Lung (tissue), 12 donors: ENCODE data around the gene ENDOV. TPM values are rescaled to one million over a fixed set of nuclear protein-coding genes. Genes with fewer than 3 reads are reported as not detected.

Source experiments
- ATAC-seq: fragments of 200-7000 bp; cut with Tn5 transposase; one replicate; pipeline ENCODE4 v1.9.1; 2020; ENCODE audit warnings: moderate number of reproducible peaks; ENCODE audit not compliant: insufficient read depth, low FRiP score
- DNase-seq, 3 donors: peaks; one replicate each; pipeline ENCODE4 v3.0.0-alpha.2; 2013 to 2017
- H3K27ac ChIP-seq, 2 donors: one replicate each; pipeline ENCODE4 v1.5.1; 2013; ENCODE audit warnings: mild to moderate bottlenecking in 2 of 2, moderate library complexity in 2 of 2, control low read depth in 1 of 2, inconsistent platforms in 1 of 2, low read depth in 1 of 2, low read length in 1 of 2
- H3K27me3 ChIP-seq, 3 donors: one replicate each; pipeline ENCODE4 v1.5.1; 2013; ENCODE audit warnings: low read length in 2 of 3; ENCODE audit not compliant: control insufficient read depth in 3 of 3, insufficient read depth in 3 of 3
- H3K36me3 ChIP-seq, 4 donors: one replicate each; pipeline ENCODE4 v1.5.1; 2013; ENCODE audit warnings: low read length in 4 of 4, mild to moderate bottlenecking in 1 of 4, moderate library complexity in 1 of 4; ENCODE audit not compliant: control insufficient read depth in 4 of 4, insufficient read depth in 4 of 4
- H3K4me1 ChIP-seq, 5 donors: one replicate each; pipeline ENCODE4 v1.5.1; 2013; ENCODE audit warnings: low read length in 5 of 5, mild to moderate bottlenecking in 2 of 5, moderate library complexity in 1 of 5; ENCODE audit not compliant: control insufficient read depth in 5 of 5, insufficient read depth in 5 of 5
- H3K4me3 ChIP-seq: one replicate; pipeline ENCODE4 v1.5.1; 2013; ENCODE audit warnings: mild to moderate bottlenecking, control low read depth, moderate library complexity
- H3K9ac ChIP-seq, 2 donors: one replicate each; pipeline ENCODE4 v1.5.1; 2013; ENCODE audit warnings: low read length in 2 of 2, control low read depth in 1 of 2; ENCODE audit not compliant: insufficient read depth in 1 of 2
- H3K9me3 ChIP-seq, 4 donors: one replicate each; pipeline ENCODE4 v1.5.1; 2013; ENCODE audit warnings: low read length in 3 of 4, mild to moderate bottlenecking in 1 of 4, moderate library complexity in 1 of 4; ENCODE audit not compliant: control insufficient read depth in 4 of 4, insufficient read depth in 3 of 4
- WGBS, 2 donors: extraction: QIAGEN DNeasy Blood & Tissue Kit; methylation state at CpG; one replicate each; pipeline ENCODE4 v1.1.7; 2013; 5-methylcytosine and 5-hydroxymethylcytosine counted together
- polyA plus RNA-seq, 2 donors: library from polyadenylated mRNA; stranded (reverse); fragments of 200-250 nt; gene quantifications; one replicate each; pipeline ENCODE4 v1.2.1, GENCODE V29; 2013
- total RNA-seq, 2 donors: library from RNA; depleted of rRNA in 1 of 2; stranded (reverse); fragments of >200 nt in 1 of 2; gene quantifications; one replicate each; pipeline ENCODE4 v1.2.1, GENCODE V29; 2014 to 2021
- TF ChIP-seq, protein P1 (sequence below): IDR thresholded peaks from 2 replicates; pipeline ENCODE4 v1.5.1; 2012; ENCODE audit warnings: mild to moderate bottlenecking; ENCODE audit errors: control extremely low read depth, extremely low read depth
- donor health status: control.
- donor health status: control.
- donor health status: Bipolar disorder and iron deficiency.
- donor health status: healthy.
- donor health status: DM: yes; HTN: yes; CAD: no.

The ENDOV gene
- total and polyA plus RNA-seq, 4 donors = 11.8 to 28.8 (median 22.4) TPM

DNA sequence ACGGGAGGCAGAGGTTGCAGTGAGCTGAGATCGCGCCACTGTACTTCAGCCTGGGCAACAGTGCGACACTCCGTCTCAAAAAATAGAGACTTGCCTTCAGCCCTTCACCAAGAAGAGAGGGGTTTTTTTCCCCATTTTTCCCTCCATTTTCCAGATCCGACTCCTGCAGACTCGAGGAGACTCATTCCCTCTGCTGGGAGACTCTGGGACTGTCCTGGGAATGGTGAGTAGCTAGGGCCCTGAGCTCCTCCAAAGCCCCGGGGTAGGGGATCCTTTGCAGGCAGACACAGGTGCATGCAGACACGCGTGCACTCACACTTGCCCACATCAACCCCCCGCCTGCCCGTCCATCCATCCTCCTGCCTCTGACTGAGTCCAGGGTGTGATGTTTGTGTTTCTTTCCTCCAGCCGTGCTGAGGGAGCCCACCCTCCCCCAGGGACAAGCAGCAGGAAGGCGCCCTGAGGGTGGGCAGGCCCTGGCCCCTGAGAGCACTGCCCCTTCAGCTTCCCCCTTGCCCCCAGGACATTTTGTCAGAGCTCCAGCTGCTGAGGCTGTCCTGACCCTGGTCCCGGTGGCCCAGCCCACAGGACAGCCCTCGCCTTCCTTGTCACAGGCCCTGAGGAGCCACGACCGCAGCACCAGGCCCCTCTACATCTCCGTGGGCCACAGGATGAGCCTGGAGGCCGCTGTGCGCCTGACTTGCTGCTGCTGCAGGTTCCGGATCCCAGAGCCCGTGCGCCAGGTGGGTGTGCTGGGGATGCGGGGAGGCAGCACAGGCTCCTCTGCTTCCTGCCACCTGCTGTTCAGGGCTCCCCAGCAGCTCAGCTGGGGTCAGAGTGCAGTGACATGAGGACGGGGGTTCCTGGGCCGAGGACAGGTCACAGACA, 10.2 kb downstream of the ENDOV start:
- no peaks in the 10 kb centered on the region for H3K27me3 ChIP-seq
- WGBS, 2 donors = 86 to 87% methylated on average over 27 of the region's 27 CpGs
- peaks cover 0 to 12% (median 4%) of the 10 kb centered on the region in 4 donors for H3K36me3 ChIP-seq
- no peak overlapping the region for H3K27ac ChIP-seq
- no peak for DNase-seq
- no peaks in the 10 kb centered on the region for H3K9me3 ChIP-seq
- TF ChIP-seq, protein P1, sequence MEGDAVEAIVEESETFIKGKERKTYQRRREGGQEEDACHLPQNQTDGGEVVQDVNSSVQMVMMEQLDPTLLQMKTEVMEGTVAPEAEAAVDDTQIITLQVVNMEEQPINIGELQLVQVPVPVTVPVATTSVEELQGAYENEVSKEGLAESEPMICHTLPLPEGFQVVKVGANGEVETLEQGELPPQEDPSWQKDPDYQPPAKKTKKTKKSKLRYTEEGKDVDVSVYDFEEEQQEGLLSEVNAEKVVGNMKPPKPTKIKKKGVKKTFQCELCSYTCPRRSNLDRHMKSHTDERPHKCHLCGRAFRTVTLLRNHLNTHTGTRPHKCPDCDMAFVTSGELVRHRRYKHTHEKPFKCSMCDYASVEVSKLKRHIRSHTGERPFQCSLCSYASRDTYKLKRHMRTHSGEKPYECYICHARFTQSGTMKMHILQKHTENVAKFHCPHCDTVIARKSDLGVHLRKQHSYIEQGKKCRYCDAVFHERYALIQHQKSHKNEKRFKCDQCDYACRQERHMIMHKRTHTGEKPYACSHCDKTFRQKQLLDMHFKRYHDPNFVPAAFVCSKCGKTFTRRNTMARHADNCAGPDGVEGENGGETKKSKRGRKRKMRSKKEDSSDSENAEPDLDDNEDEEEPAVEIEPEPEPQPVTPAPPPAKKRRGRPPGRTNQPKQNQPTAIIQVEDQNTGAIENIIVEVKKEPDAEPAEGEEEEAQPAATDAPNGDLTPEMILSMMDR = no peak
- H3K9ac ChIP-seq = no peak overlapping the region
- H3K4me1 ChIP-seq = peaks cover 0 to 6% (median 0%) of the 10 kb centered on the region in 5 donors
- ATAC-seq = no peak
- H3K4me3 ChIP-seq = no peak overlapping the region

DNA sequence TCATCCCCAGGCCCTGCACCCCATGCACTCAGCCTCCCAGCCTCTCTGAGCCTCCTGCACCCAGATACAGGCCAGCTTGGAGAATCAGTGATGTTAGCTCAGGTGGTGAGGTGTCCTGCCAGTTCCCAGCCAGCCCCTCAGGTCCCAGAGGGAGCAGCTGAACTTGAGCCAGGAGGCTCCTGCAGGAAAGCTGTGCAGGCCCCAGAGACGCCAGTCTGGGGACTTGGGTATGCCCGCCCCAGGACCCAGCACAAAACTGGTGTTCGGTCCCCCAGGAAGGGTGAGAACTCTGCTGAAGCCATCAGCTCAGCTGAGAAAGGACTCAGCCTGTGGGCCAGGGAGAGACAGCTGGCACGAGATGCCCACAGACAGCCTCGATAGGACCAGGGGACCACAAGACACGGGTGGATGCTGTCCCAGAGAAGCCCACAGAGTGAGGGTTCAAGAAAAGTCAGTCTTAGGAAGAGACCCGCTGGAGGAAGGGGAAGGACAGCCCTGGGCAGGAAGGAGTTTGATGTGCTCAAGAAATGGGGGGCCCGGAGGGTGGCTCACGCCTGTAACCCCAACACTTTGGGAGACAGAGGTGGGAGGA, 11.0 kb downstream of the ENDOV start:
- TF ChIP-seq, protein P1 = no peak
- Histone ChIP-seq H3K36me3 (peaks cover 0 to 15% (median 4%) of the 10 kb centered on the region in 4 donors), H3K4me3 (no peak overlapping the region), H3K27me3 (no peaks in the 10 kb centered on the region), H3K9me3 (no peaks in the 10 kb centered on the region), H3K4me1 (peaks cover 0 to 6% (median 0%) of the 10 kb centered on the region in 5 donors), H3K27ac (no peak overlapping the region), H3K9ac (no peak overlapping the region)
- WGBS, 2 donors = 89 to 92% methylated on average over 9 of the region's 9 CpGs
- DNase-seq (no peak), ATAC-seq (no peak)

- H3K27me3 ChIP-seq = no peaks in the 10 kb centered on the region
- H3K36me3 ChIP-seq = peaks cover 0 to 17% (median 4%) of the 10 kb centered on the region in 4 donors
- WGBS, 2 donors = 42 to 45% methylated on average over 24 of the region's 24 CpGs
- TF ChIP-seq, protein P1 = peak; percentile 97
- DNase-seq (peak; percentile 61 to 76 (median 68)), ATAC-seq (peak; percentile 87)
- H3K4me3 ChIP-seq = no peak overlapping the region
- no peak overlapping the region for H3K9ac ChIP-seq
- H3K9me3 ChIP-seq = no peaks in the 10 kb centered on the region
- H3K4me1 ChIP-seq = peaks cover 0 to 6% (median 0%) of the 10 kb centered on the region in 5 donors
- no peak overlapping the region for H3K27ac ChIP-seq
Observed at GRCh38 chr17:80426671-80427326, 11.8 kb downstream of the ENDOV start.
